Left ventricle myocardium inferior (tissue), 1 donor: ENCODE results near the gene ASIC1. TPM values are rescaled to one million over a fixed set of nuclear protein-coding genes. Genes with fewer than 3 reads are reported as not detected.

Experiments used
- DNase-seq: peaks from one replicate; pipeline ENCODE4 v3.0.0-alpha.2; 2020
- H3K27ac ChIP-seq: fragments of 200-600 bp; replicated peaks from 2 replicates; pipeline ENCODE4 v1.8.0; 2021
- H3K27me3 ChIP-seq: fragments of 200-600 bp; 2 replicates; pipeline ENCODE4 v1.8.0; 2021; ENCODE audit warnings: low read depth
- H3K36me3 ChIP-seq: fragments of 200-600 bp; 2 replicates; pipeline ENCODE4 v1.8.0; 2021
- H3K4me1 ChIP-seq: fragments of 200-600 bp; 2 replicates; pipeline ENCODE4 v1.8.0; 2021
- H3K4me3 ChIP-seq: fragments of 200-600 bp; 2 replicates; pipeline ENCODE4 v1.8.0; 2021; ENCODE audit warnings: mild to moderate bottlenecking, moderate library complexity
- H3K9me3 ChIP-seq: fragments of 200-600 bp; replicated peaks from 2 replicates; pipeline ENCODE4 v1.8.0; 2021
- intact Hi-C: fragments of 100-400 bp; cut with micrococcal nuclease; formaldehyde crosslinking; loops from one replicate; pipeline ENCODE4 v1.11.0; 2022
- total RNA-seq: library from RNA; stranded (reverse); fragmentation: NEBNext Ultra II Directional; extraction: Animal tissue kit (Norgen Biotek cat#: 25700); gene quantifications from one replicate; pipeline ENCODE4 v1.2.1, GENCODE V29; 2021
- TF ChIP-seq, protein P1 (sequence below): fragments of 200-600 bp; IDR thresholded peaks from 2 replicates; pipeline ENCODE4 v1.8.0; 2021; ENCODE audit warnings: antibody characterized with exemption, mild to moderate bottlenecking, borderline replicate concordance
- donor health status: DM: no; HTN: yes; CAD: no; lungs with severe emphysema.

The ASIC1 gene
- total RNA-seq, 1 donor from 2014 or later = 0.96 TPM

DNA sequence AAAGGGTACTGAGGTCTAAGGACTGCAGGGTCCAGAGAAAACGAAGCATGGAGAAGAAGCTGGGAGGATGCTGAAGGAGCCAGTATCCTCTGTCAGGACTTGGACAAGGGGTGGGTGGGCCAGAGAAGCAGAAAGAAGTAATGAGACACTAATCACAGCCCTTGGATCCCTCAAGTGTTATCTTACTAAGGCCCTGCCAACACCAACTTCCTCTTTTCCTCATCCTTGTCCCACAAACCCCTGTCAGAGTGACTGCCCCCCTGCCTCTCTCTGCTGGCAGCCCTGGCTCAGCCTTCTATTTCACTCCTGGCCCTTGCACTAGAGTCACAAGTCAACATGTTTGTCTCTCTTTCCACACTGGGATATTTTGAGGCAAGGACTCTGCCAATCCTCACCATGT lies 3.8 kb upstream of the ASIC1 start:
- no peaks in the 10 kb centered on the region for H3K36me3 ChIP-seq
- intact Hi-C loops = loop anchor here (10.0 kb wide), 1 partner anchor 189 kb away; no protein-coding TSS in a partner anchor
- peaks cover 35% of the 10 kb centered on the region for H3K4me1 ChIP-seq
- H3K27me3 ChIP-seq = peaks cover 64% of the 10 kb centered on the region
- no peak overlapping the region for H3K4me3 ChIP-seq
- H3K9me3 ChIP-seq = no peaks in the 10 kb centered on the region
- H3K27ac ChIP-seq = no peak overlapping the region
- no peak for DNase-seq
- TF ChIP-seq, protein P1, sequence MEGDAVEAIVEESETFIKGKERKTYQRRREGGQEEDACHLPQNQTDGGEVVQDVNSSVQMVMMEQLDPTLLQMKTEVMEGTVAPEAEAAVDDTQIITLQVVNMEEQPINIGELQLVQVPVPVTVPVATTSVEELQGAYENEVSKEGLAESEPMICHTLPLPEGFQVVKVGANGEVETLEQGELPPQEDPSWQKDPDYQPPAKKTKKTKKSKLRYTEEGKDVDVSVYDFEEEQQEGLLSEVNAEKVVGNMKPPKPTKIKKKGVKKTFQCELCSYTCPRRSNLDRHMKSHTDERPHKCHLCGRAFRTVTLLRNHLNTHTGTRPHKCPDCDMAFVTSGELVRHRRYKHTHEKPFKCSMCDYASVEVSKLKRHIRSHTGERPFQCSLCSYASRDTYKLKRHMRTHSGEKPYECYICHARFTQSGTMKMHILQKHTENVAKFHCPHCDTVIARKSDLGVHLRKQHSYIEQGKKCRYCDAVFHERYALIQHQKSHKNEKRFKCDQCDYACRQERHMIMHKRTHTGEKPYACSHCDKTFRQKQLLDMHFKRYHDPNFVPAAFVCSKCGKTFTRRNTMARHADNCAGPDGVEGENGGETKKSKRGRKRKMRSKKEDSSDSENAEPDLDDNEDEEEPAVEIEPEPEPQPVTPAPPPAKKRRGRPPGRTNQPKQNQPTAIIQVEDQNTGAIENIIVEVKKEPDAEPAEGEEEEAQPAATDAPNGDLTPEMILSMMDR = no peak

DNA sequence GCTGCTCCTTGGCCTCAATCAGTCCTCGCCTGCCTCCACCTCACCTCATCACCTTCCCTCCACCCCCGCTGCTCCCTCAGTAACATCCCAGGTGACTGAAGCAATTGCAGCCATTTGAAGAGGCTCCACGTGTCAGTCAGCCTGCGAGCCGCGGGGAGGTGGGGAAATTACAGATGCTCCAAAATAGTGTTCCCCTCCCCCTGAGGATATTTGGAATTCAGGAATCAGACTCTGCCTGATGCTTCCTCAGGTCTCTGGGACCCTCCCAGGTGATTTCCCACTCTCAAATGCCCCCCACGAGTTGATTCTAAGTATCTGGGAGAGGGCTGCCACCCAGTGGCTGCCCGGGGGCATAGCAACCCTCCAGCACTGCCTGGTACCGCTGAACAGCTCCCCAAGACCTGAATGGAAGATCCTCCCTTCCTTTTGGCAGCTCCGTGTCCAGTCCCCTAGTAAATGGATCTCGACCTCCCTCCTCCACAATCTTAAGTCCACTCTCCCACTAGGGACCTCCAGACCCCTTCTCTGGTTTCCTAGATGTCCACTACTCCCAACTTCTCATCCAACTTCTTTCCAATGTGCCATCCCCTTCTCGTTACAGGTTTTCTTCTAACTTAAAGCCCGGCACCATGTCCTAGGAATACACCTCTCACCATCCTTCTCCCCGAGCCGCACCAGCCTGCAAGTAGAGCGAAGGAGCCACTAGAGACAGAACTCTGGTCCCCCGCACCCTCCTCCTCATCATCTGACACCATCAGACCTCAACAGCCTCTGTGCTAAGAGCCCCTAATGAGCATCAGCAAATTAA lies 1.4 kb upstream of the ASIC1 start:
- peak overlapping the region; percentile 15 for H3K4me3 ChIP-seq
- intact Hi-C loops = loop anchor here (5.0 to 10.0 kb wide), 2 partner anchors 89 to 191 kb away; no protein-coding TSS in a partner anchor
- H3K27me3 ChIP-seq = peaks cover 73% of the 10 kb centered on the region
- TF ChIP-seq, protein P1 = peak; percentile 95
- DNase-seq = no peak
- no peaks in the 10 kb centered on the region for H3K9me3 ChIP-seq
- peaks cover 25% of the 10 kb centered on the region for H3K4me1 ChIP-seq
- H3K27ac ChIP-seq = no peak overlapping the region
- no peaks in the 10 kb centered on the region for H3K36me3 ChIP-seq

DNA sequence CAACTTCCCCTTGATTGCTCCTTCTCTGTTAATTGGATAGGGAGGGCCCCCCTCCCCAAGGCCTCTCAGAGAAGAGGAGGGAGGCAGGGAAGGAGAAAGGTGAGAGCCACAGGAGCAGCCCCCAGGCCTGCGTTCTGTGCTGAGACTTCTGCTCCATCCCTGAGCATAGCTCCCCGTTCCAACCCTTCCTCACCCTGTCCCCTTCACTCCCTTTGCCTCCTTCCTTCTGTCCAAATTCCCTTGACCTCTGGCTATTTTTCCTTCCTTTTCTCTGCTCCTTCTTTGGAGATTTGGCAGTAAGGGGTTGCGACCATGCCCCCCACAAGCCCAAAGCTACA lies 788 bp upstream of the ASIC1 start:
- H3K27me3 ChIP-seq = peaks cover 67% of the 10 kb centered on the region
- no peak overlapping the region for H3K27ac ChIP-seq
- peak overlapping the region; percentile 78 for H3K4me3 ChIP-seq
- DNase-seq = no peak
- TF ChIP-seq, protein P1 = no peak
- intact Hi-C loops = loop anchor here (5.0 to 10.0 kb wide), 2 partner anchors 89 to 192 kb away; no protein-coding TSS in a partner anchor
- H3K9me3 ChIP-seq = no peaks in the 10 kb centered on the region
- H3K4me1 ChIP-seq = peaks cover 22% of the 10 kb centered on the region
- H3K36me3 ChIP-seq = no peaks in the 10 kb centered on the region

DNA sequence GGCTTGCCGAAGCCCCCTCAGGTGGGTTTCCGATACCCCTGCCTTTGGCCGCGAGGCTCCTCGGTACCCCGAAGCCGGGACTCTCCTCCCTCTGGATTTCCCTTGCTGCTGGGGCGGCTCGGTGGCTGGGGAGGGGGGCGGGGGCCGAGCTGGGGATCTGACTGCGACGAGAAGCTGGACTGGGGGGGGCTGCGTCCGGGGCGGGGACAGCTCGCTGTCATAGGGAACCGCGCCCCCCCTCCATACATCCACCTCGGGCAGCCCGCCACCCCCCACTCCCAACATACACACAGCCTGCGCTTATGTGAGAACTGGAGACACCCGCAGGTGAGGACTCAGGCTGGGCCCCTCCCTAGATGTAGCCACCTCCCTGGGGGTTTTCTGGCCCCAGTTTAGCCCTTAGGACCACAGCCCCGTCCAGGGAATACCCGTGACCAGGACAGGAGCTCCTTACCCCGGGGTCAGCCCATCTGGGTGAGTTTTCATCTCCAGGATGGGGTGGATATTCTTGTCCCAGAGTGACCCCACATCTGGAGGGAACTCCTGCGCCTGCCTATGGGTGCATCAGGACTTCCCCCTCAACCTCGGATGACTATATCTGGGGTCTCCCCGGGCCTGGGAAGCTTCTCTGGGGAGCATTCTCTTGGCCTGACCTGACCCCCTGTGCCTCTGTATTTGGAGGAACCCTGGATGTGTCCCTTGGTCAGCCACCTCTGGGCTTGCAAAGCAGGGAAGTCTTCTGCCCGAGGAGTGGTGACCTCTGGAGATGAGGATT lies 687 bp downstream of the ASIC1 start:
- DNase-seq = no peak
- Histone ChIP-seq H3K36me3 (no peaks in the 10 kb centered on the region), H3K4me1 (peaks cover 22% of the 10 kb centered on the region), H3K27ac (no peak overlapping the region), H3K27me3 (peaks cover 61% of the 10 kb centered on the region), H3K4me3 (peak overlapping the region; percentile 78), H3K9me3 (no peaks in the 10 kb centered on the region)
- intact Hi-C loops = loop anchor here (5.0 to 10.0 kb wide), 2 partner anchors 91 to 193 kb away; no protein-coding TSS in a partner anchor
- TF ChIP-seq, protein P1 = no peak

DNA sequence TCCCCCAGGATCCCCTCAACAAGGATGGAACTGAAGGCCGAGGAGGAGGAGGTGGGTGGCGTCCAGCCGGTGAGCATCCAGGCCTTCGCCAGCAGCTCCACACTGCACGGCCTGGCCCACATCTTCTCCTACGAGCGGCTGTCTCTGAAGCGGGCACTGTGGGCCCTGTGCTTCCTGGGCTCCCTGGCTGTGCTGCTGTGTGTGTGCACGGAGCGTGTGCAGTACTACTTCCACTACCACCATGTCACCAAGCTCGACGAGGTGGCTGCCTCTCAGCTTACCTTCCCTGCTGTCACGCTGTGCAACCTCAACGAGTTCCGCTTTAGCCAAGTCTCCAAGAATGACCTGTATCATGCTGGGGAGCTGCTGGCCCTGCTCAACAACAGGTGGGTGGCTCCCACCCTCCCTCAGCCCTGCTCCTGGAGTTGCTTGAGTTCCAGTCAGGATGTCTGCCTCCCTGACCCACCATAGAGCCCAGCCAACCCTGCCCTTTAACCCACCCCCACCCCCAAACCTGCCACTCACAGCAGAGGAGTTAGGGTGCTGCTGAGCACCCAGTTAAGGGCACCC lies 1.4 kb downstream of the ASIC1 start:
- intact Hi-C loops = loop anchor here (5.0 to 10.0 kb wide), 2 partner anchors 92 to 194 kb away; no protein-coding TSS in a partner anchor
- no peak for DNase-seq
- Histone ChIP-seq H3K4me1 (peaks cover 22% of the 10 kb centered on the region), H3K27me3 (peaks cover 60% of the 10 kb centered on the region), H3K36me3 (no peaks in the 10 kb centered on the region), H3K4me3 (no peak overlapping the region), H3K27ac (no peak overlapping the region), H3K9me3 (no peaks in the 10 kb centered on the region)
- TF ChIP-seq, protein P1 = no peak
